Measurements from ENCODE around the gene YRDC.
"Not testable (repeated sequence)": the region's sequence is repeated elsewhere in the genome, so short reads cannot be mapped to it uniquely, and the experiment has no call there.

YRDC gene

DNA sequence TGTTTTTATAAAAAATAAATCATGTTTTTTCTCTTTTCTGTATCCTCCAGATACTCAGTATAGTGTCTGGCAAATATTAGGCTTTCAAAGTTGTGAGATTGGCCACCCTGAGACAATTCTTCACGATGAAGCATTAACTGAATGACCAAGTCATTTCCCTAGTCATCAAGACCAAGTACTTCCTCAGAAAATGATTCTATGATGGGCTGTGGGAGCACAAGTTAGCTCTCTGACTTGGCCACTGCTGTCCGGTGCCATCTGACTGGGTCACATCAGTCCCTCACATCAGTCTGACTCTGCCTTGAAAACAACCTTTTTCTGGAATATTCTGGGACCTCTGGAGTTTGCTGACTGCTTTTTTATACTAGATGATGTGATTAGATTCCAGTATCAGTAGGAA lies 13.5 kb upstream of the YRDC start:
- DNase-seq, result no peak

DNA sequence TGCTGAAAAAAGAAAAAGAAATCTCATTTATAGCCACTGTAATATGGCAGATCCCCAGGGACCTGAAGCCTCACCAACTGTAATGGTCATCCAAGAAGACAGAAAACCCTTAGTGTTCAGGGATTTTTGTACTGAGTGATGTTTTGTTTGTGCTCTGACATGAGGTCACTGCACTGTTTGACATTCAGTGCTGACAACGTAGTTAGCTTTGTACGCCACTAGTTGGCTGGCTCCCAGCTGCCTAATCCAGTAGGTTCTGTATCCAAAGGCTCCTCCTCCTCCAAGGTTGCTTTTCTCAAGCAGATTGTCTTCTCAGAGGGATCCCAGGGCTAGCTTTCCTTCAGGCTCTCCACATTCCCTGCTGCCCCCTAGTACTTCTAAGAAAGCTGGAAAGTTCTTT lies 9.5 kb upstream of the YRDC start:
- no peak for DNase-seq

DNA sequence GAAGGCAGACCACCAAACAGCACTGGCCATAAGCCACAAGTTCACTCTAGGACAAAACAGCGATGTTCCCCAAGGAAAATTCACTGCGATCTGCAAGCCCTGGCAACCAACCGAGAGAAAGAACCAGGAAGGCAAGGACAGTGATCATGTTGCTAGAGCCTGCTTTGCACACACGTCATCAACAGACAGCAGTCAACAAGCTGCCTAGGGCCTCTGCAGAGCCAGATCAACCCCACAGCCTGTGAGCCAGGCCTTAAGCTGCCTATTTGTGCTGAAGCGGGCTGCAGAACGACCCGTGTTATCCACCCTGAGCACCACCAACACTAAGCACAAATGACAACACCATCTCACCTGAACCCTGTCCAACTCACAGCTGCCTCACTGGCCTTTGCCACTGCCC lies 6.2 kb upstream of the YRDC start:
- no peak for DNase-seq

DNA sequence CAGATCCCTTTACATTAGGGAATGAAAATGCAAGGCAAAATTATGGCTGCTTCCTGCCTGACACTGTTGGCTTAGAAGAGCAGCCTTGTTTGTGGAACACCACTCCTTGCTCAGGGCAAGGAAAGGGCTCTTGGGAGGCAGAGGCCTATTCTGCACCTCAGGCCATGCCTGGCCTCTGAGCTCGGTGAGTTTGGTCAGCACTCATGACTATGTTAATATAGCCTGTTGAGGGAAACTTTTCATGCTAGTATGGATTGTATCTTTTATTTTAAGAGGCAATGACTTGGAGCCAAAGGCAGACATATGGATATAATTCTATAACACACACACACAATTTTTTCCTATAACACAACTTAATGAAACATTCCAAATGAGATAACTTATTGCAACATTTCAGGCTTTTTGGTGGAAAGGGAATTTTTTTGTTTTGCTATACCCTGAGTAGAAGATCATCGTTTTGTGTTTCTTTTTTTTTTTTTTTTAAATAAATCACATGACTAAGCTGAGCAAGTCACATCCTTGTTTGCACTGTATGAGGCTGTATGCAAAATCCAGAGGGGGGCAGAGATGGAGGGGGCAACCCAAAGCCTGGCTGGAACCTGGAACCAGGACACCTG lies 5.6 kb upstream of the YRDC start:
- DNase-seq, result no peak

DNA sequence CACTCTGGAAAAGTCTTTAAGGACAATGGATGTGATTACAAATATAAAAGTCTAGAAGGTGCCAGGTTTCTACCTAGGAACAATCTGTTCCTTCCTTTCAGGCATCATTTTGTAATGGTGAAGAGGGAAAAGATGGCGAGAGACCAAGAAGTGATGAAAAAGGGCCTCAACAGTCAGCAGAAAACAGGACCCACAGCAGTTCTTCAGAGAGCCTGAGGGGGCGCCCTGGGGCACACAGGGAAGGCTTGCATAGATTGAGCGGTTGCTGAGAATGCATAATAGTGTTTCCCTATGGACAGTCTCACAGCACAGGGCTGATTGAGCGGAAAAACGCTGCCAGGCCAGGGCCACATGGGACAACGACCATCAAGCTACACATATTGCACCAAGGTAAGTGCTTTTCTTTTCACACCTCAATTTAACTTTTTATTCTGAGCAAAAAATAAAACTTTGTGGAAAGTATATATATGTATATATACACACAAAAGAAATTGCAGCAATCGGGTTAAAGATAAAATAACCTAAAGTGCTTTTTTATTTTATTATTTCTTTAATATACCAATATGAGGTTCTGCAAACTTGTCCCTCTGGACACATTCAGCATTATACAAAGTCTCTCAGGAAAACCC lies 3.1 kb upstream of the YRDC start:
- peak; percentile 78 for DNase-seq

DNA sequence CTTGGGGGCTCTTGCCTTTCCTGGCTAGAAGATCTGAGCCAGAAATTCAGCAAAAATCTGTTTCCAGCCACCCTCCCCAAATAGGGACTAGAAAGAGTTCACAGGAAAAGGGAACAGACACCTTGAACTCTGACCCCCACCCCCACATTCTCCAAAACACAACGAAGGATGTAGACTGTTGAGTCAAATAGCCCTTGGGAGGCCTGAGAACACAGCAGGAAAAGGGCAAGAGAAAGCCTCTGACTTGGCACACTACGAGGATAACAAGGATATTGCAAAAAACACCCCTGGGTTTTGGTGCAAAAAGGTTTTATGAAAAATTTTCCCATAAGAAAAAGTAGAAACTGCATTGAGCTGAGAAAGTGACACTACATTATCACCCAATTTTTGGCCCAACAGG lies 1.9 kb upstream of the YRDC start:
- DNase-seq, result no peak

DNA sequence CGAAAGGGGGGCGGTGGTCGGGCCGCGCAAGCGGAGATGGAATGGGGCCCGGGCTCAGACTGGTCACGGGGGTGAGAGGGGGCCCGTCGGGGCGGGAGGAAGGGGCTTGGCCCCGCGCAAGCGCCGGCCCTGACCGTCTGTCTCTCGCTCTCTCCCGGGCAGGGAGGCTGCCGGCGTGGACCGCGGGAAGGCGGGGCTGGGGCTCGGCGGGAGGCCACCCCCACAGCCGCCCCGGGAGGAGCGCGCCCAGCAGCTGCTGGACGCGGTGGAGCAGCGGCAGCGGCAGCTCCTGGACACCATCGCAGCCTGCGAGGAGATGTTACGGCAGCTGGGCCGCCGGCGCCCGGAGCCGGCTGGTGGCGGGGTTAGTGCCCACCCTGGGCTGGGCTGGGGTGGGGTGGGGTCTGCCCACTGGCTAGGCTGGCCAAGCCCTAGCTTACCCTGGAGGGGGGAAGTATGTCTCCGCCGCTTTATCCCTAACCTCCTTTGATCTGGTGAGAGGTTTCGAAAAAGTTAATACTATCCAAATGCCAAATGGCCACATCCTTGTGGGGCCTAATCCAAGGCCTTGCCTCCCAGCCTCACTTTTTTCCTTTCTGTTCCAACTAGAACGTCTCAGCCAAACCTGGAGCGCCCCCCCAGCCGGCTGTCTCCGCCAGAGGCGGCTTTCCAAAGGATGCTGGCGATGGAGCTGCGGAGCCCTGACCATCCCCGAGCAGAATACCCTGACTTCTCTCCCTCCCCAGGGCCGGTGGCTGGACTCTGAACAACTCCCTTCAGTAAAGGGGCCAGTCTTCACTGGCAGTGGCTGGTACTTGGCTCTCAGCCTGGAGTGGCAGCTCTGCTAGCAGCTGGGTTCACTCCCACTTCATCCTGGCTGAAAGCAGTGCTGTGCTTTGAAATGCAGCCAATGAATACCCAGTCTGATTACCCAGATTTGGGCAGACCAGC lies 636 bp upstream of the YRDC start:
- DNase-seq, result peak; percentile 55

DNA sequence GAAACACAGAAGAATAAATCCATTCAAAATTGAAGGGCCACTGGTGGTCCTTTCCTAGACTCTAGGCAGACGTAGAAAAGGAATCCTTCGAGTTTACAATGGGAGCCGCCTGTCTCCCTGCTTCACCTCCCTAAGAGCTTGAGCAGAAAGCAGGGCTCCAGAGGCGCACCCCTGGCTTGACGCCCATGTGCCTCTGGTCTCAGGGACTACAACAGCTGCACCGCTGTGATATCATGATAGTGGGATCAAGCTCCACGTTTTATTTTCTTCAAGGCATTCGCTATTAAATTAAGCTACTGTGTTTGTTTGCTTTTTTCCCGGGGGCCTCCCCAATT lies 821 bp downstream of the YRDC start:
- no peak for DNase-seq

DNA sequence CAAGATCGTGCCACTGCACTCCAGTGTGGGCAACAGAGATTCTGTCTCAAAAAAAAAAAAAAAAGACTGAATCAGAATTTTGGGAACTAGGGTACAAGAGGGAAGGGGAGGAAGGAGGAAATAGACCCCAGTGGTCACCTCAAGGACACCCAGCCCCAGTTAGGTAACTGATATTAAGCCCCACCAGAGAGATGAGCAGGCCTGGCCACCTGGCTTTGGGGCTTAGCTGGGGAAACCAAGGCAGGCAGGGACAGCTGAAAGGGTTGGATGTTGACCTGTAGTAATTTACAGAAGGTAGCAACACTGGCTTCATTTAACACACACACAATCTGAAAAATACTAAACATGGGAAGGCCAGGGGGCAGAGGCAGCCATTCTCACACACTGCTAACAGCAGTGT lies 5.6 kb downstream of the YRDC start:
- DNase-seq, result no peak

DNA sequence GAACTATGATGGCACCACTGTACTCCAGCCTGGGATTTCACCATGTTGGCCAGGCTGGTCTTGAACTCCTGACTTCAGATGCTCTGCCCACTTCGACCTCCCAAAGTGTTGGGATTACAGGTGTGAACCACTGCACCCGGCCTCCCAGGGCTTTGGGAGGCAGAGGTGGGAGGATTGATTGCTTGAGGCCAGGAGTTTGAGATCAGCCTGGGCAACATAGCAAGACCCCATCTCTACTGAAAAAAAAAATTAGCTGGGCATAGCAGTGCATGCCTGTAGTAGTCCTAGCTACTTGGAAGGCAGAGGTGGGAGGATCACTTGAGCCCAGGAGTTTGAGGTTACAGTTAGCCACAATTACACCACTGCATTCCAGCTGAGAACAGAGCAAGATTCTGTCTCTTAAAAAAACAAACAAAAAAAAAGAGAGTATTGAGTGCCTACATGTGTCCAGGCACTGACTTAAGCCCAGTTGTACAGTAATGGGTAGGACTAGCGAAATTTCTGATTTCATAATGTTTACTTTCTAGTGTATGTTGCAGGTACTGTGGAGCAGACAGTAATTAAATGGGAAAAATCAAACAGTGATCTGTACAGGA lies 10.2 kb downstream of the YRDC start:
- no peak for DNase-seq

DNA sequence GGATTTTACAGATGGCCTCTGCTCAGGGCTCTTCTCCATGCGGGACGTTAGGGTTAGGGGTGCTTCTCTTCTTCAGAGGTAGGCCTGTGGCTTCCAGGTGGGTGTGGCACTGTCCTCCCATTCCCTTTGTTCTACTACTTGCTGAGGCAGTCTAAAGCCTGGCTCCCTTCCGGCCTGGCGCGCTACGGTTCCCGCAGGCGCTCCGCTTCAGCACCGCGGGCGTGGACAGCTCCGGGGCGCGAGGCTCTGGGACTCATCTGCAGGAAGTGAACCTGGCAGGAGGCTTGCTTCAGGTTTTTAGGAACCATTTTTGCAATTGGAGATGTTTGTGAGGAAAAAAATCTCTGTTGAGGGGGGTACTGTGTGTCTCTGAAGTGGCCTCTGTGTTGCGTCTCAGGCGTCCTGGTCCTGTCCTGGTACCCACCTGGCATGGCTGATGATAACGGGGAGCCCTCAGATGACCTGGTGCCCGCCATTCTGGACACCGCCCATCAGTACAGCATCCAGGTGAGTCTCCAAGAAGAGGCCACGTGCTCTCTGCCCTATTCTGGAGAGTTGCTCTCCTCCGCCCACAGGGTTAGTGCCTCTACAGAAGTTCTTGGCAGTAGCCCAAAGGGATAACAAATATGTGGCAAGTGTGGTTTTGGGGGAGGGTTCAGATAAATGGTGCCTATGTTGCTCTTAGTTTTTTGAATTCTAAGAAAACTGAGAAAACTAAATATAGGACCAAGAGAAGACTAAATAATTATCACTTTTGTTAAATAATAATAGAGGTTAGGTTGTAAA lies 12.5 kb downstream of the YRDC start:
- DNase-seq, result peak; percentile 45

DNA sequence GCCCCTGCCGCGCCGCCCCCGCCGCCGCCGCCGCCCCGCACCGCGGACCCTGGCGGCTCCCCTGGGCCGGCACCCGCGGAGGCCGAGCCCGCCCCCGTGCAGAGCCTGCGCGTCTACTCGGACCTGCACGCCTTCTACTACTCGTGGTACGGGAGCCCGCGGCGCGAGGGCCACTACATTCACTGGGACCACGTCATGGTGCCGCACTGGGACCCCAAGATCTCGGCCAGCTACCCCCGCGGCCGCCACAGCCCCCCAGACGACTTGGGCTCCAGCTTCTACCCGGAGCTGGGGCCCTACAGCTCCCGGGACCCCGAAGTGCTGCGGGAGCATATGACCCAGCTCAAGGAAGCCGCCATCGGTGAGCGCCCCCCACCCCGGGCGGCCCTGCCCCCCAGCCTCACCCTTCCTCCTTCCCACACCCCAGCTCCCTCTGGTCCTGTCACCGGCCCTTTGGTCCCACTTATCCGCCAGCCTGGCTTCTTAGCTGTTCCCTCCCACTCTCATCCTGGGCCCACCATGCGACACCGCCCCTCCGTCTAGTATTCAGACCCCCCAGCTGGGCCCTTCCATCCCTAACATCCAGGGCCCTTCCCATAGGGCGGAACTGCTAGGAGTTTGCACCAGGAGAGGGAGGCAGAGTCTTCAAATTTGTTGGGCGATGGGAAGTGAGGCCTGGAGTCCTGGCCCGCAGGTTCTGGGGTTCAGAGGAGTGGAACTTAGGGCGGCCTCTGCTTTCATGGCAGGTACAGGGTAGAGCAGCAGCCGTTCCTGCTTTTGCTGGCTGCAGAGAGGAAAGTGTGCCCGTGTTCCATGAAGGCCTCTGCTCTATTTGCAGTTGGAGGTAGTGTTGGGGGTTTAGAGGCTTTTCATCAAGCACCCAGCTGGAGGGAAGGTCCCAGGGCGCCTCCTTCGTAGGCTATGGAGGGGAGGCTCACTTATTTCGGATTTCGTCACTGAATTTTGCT lies 13.4 kb downstream of the YRDC start:
- DNase-seq, result no peak

DNA sequence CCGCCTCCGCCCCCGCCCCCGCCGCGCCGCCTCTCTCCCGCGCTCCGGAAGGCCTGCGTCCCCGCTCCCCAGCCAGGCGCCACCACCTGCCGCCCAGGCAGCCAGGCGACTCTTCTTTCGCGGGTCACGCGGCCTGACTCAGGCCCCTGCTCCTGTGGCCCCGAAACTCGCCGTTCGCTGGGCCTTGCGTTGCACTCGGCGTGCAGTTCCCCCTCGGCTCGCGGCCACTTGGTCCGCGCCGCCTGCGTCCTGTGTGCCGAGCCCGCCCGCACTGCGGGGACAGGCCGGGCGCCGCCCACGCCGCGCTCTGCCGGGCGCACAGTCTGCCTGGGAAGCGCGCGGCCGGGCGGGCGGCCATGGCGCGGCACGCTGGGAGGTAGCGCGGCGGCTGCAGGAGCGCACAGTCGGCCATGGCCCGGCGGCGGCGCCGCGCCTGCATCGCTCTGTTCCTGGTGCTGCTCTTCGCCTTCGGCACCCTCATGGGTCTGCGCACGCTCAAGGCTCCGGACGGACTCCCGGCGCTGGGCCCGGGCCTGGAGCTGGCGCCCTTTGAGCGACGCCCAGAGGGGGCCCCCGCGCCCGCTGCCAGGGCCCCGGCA lies 14.1 kb downstream of the YRDC start, which contains the start of gene MANEAL:
Gene MANEAL, plus strand, starts transcription at position 75 of the 599 bp plus-strand sequence. Its CDS starts 336 bp downstream, at position 411.
- DNase-seq, result peak; percentile 28

DNA sequence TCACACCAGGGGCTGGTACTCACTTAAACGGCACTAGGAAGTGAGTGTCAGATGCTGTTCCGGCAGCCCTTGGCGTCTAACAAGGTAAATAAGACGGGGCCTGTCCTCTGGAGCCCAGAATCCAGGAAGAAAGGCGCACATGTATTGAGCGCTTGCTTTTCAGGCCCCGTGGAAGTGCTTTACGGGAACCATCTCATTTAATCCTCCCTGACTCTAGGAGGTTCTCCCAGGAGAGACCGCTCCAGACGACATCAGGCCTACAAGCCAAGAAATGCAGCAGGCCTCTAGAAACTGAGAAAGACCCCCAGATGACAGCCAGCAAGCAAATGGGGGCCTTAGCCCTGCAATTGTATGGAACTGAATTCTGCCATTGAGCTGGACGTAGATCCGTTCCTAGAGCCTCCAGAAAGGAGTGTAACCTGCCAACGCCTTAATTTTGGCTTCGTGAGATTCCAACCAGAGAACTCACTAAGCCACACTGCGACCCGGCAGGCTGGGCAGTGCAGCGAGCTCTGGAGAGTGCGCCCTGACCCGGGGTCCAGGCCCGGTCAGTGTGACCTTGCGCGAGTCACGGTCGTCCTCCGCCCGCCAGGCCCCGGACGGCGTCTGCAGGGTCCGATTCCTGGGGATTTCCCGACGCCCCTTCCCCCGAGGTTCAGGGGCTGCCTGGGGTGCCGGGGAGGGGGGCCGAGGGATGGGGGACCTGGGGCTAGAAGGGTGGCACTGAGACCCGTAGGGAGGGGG lies 14.9 kb downstream of the YRDC start:
- DNase-seq, result no peak

DNA sequence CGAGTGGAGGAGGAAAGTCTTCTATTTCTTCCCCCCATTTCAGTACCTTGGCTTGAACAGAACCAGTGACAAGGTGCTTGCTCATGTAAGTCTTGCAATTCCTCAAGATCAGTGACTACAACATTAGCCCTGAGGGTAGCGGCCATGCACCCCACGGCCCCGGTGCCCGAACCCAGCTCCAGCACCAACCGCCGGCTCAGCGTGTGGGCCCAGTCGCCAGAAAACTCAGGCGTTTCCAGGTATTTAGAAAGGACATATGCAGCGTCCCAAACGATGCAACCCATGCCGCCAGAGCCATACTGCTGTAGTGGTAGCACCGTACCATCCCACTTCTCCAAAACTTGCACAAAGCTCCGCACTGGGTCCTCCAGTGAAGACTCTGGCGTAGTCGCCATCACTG lies 25.5 kb downstream of the YRDC start:
- no peak for DNase-seq

DNA sequence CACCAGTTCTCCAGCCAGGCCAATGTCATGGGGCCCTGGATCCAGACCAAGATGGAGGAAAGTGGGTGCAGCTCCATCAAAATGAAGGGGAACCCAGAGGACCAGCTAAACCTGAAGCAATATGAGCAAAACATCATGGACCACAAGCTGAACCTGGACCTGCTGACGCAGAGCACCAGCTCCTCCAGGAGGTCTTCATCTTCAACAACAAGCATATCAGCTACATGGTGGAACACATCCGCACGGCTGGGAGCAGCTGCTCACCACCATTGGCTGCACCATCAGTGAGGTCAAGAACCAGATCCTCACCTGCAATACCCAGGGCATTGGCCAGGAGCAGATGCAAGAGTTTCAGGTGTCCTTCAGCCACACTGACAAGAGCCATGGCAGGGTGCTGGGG lies 29.4 kb downstream of the YRDC start:
- DNase-seq, result no peak

DNA sequence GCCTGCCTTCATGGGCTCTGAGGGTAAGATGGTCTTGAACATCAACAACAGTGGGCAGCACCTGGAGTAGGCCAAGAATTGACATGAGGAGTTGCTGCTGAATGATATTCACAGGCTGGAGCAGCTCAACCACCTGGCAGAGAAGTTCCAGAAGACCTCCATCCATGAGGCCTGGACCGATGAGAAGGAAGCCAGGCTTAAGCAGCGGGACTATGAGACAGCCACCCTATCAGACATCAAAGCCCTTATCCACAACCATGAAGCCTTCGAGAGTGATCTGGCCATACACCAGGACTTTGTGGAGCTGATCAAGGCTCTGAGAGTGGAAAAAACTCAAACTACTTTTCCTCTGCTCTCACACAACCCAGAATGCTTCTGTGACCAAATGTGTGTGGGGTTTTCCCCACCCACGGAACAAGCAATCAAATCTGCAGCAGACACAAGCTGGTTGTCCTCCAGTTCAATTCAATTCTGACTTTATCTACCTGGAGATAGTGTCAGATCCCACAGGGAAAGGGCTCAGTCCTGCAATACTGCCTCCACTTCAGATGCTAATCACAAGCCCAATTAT lies 31.0 kb downstream of the YRDC start:
- no peak for DNase-seq

DNA sequence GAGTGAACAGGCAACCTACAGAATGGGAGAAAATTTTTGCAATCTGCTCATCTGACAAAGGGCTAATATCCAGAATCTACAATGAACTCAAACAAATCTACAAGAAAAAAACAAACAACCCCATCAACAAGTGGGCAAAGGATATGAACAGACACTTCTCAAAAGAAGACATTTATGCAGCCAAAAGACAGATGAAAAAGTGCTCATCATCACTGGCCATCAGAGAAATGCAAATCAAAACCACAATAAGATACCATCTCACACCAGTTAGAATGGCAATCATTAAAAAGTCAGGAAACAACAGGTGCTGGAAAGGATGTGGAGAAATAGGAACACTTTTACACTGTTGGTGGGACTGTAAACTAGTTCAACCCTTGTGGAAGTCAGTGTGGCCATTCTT lies 36.6 kb downstream of the YRDC start:
- not testable (repeated sequence) for DNase-seq

DNA sequence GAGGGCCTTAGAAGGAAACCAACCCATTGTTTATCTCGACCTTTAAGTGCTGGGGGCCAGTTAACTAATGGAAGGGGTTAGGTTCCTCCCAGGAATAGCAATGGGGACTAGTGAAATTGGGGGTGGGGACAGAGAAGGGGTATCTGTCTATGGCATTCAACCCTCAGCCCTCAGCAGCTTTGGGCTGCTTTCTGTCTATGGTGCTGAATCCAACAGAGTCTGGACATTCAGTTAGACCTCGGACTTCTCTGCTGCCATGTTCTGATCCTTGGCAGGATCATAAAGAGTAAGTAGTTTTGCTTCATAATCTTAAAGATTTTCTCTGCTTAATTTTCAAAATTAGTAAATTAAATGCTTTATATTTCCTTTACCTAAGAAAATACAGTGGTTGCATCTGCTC lies 40.5 kb downstream of the YRDC start:
- DNase-seq, result no peak
